KMS-11 (cell line): Measurements from ENCODE around the gene SUGCT.

Experiments used
- H2AFZ ChIP-seq: fragments of 200-600 bp; sonication (generic); 2 replicates; pipeline ENCODE4 v1.6.1; 2016; ENCODE audit warnings: antibody characterized with exemption, mixed run types, low read depth
- H3K27ac ChIP-seq: fragments of 200-600 bp; sonication (generic); 2 replicates; pipeline ENCODE4 v1.6.1; 2016; ENCODE audit warnings: mild to moderate bottlenecking, mixed run types
- H3K27me3 ChIP-seq: fragments of 200-600 bp; sonication (generic); 2 replicates; pipeline ENCODE4 v1.6.1; 2017; ENCODE audit warnings: mild to moderate bottlenecking, low read depth, mixed run types, moderate library complexity; ENCODE audit not compliant: insufficient read depth
- H3K36me3 ChIP-seq: fragments of 200-600 bp; sonication (generic); 2 replicates; pipeline ENCODE4 v1.6.1; 2017; ENCODE audit warnings: mild to moderate bottlenecking, mixed run types; ENCODE audit not compliant: insufficient read depth
- H3K4me1 ChIP-seq: fragments of 200-600 bp; sonication (generic); 2 replicates; pipeline ENCODE4 v1.6.1; 2016; ENCODE audit warnings: mild to moderate bottlenecking, low read depth, mixed run types; ENCODE audit not compliant: poor library complexity, severe bottlenecking
- H3K4me2 ChIP-seq: fragments of 200-600 bp; sonication (generic); 2 replicates; pipeline ENCODE4 v1.7.0; 2016; ENCODE audit warnings: mild to moderate bottlenecking, mixed run types
- H3K4me3 ChIP-seq: fragments of 200-600 bp; sonication (generic); IDR thresholded peaks from 2 replicates; pipeline ENCODE4 v1.6.1; 2017; ENCODE audit warnings: low read depth, low read length, mixed read lengths; ENCODE audit not compliant: insufficient read depth
- H3K79me2 ChIP-seq: fragments of 200-600 bp; sonication (generic); 2 replicates; pipeline ENCODE4 v1.6.1; 2016; ENCODE audit warnings: low read depth, mixed run types; ENCODE audit not compliant: insufficient read depth
- H3K9ac ChIP-seq: fragments of 200-600 bp; sonication (generic); 2 replicates; pipeline ENCODE4 v1.6.1; 2016; ENCODE audit warnings: mild to moderate bottlenecking, mixed run types
- H4K20me1 ChIP-seq: fragments of 200-600 bp; sonication (generic); 2 replicates; pipeline ENCODE4 v1.6.1; 2016; ENCODE audit warnings: mild to moderate bottlenecking, mixed run types; ENCODE audit not compliant: insufficient read depth
- CTCF ChIP-seq: fragments of 200-600 bp; sonication (generic); conservative IDR thresholded peaks from 2 replicates; pipeline ENCODE4 v1.6.1; 2017; ENCODE audit warnings: low read depth, mild to moderate bottlenecking, antibody characterized with exemption, low read length, moderate library complexity, mixed read lengths

The SUGCT gene

DNA sequence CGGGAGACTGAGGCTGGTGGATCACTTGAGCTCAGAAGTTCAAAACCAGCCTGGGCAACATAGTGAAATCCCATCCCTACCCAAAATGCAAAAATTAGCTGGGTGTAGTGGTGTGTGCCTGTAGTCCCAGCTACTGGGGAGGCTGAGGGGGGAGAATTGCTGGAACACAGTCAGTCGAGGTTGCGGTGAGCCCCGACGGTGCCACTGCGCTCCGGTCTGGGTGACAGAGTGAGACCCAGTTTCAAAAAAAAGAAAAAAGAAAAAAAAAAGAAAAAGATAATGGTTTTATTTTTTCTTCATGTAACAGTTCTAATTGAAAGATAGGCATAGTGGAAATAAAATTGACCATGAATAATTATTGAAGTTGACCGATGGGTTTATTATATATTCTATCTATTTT, 99.9 kb downstream of the SUGCT start:
- Histone ChIP-seq H3K4me2 (peak overlapping the region; percentile 61), H3K27ac (peak overlapping the region; percentile 46), H3K9ac (no peak overlapping the region), H3K36me3 (no peaks in the 10 kb centered on the region), H3K27me3 (no peaks in the 10 kb centered on the region), H3K79me2 (no peaks in the 10 kb centered on the region), H3K4me3 (no peak overlapping the region), H2AFZ (peak overlapping the region; percentile 51), H3K4me1 (peaks cover 29% of the 10 kb centered on the region), H4K20me1 (no peaks in the 10 kb centered on the region)
- TF ChIP-seq CTCF, result no peak

DNA sequence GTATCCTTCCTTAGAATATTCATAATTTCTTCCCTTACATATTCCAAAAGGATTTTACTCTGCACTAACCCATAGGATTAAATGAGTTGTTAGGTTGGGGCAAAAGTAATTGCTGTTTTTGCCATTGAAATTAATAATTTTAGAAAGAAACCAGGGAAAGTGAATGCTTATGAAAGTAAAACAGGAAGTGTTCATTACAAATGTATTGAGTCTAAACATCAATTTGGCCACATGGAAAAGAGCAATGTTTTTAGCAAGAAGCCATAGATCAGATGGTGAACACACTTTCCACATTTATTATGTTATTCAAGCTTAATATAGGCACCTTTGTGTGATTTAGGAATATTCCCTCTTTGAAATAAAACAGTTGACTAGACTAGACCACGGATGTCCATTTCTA, 102.9 kb downstream of the SUGCT start:
- H4K20me1 ChIP-seq, result no peaks in the 10 kb centered on the region
- no peak overlapping the region for H3K4me3 ChIP-seq
- no peaks in the 10 kb centered on the region for H3K79me2 ChIP-seq
- no peaks in the 10 kb centered on the region for H3K27me3 ChIP-seq
- no peaks in the 10 kb centered on the region for H3K36me3 ChIP-seq
- H2AFZ ChIP-seq, result no peak overlapping the region
- TF ChIP-seq CTCF, result no peak
- H3K4me2 ChIP-seq, result no peak overlapping the region
- H3K4me1 ChIP-seq, result peaks cover 24% of the 10 kb centered on the region
- no peak overlapping the region for H3K9ac ChIP-seq
- no peak overlapping the region for H3K27ac ChIP-seq

- Histone ChIP-seq H3K4me1 (peaks cover 4% of the 10 kb centered on the region), H4K20me1 (no peaks in the 10 kb centered on the region), H3K36me3 (no peaks in the 10 kb centered on the region), H3K4me3 (no peak overlapping the region), H3K27ac (no peak overlapping the region), H2AFZ (no peak overlapping the region), H3K4me2 (no peak overlapping the region), H3K27me3 (no peaks in the 10 kb centered on the region), H3K9ac (no peak overlapping the region), H3K79me2 (no peaks in the 10 kb centered on the region)
- TF ChIP-seq CTCF, result no peak
Measured at GRCh38 chr7:40239755-40240303, 105.0 kb downstream of the SUGCT start.

DNA sequence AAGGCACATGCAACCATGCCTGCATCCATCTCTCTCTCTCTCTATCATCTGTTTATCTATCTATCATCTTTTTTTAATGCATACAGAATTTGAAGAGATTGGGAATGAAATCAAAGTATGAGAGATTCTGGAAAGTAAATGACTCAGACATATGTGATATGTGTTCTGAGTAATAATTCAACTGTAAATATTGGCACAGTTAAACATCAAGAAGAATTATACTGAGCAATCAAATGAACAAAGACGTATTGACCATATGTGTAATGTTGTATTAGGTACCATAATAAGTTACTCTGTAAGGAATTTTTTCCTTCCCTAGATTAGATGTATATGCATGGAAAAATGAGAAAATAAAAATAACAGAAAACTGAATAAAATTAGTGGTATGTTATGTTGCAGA, 108.3 kb downstream of the SUGCT start:
- Histone ChIP-seq H3K4me3 (no peak overlapping the region), H3K79me2 (no peaks in the 10 kb centered on the region), H4K20me1 (no peaks in the 10 kb centered on the region), H3K9ac (no peak overlapping the region), H3K36me3 (no peaks in the 10 kb centered on the region), H2AFZ (no peak overlapping the region), H3K4me2 (no peak overlapping the region), H3K27me3 (no peaks in the 10 kb centered on the region), H3K4me1 (no peaks in the 10 kb centered on the region), H3K27ac (no peak overlapping the region)
- no peak for TF ChIP-seq CTCF
